ENCODE results near the gene SFXN2.

The SFXN2 gene

DNA sequence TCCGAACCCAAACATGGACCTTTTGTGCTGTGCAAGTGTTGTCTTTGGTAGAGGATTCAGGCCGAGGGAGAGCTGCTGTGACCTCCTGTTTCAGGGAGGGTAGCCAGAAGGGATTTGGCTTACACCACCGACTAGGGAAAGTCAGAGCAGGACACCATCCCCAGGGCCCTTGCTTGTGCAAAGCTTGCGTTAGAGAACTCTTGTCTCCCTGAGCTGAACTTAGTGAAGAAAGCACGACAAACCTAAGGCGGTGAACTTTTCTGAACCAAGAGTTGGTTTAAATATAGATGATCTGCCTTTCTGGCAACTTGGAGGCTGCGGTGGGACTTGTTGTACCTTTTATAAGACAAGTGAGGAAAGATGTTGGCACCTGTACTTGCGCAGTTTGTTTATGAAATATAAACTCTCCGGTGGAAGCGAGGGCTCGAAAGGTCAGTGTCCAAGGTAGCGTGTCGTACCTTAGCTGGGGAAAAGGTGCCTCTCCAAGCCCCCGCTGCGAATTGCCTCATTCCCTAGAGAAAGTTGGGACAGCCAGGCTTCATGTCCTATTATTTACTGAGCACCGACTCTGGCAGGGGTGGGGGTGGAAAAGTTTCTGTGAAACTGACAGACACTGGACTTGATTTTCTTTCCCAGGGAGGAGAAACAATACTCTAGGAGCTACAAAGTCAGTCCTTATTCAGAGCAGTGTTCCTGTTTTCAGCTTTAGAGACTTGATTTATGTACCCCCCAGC, 60.9 kb downstream of the SFXN2 start:
- no peak for FAIRE-seq
- no peak for TF ChIP-seq POLR2A (IDR thresholded peaks at IDR 0.05; ENCODE audit: low read depth, low read length)
- TF ChIP-seq TAF1 (IDR thresholded peaks at IDR 0.05; ENCODE audit: borderline replicate concordance, low read depth, low read length): no peak
- no peak for TF ChIP-seq POLR2AphosphoS5 (IDR thresholded peaks at IDR 0.05; ENCODE audit: low read depth, low read length)
- DNase-seq (ENCODE audit: insufficient read length): no peak

DNA sequence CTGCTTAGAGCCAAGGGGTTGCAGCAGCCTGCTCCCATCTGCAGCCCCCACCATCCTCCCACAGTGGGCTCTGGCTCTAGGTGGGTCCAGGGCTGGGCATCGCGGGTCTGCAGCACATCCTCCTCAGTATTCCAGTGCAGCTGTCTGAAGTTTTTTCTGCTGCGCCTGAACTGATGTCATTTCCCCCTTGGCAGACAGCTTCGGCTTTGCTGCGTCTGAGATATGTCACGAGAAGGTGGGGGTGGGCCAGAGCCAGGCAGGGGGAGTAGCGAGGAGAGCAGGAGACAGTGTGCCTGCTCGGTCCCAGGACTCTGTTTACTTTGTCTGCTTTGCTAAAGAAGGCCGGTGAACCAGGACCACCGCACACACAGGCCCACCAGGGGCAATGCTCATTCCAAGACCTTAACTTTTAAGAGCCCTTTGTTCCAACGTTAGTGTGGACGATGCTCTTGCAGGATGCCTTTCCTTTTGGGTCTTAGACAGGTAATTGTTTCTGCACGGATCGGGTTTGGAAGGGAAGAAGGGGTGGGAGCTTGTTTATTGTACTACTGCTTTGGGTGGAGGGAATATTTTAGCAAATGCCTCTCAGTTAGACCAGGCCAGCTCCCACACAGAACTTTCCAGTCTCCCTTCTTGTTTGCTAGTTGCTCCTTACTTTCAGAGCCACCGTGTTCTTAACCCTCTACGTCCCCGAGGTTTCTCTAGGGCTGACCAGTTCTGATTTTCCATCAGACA, 61.7 kb downstream of the SFXN2 start:
- DNase-seq (ENCODE audit: insufficient read length) (no peak), FAIRE-seq (no peak)
- no peak for TF ChIP-seq POLR2AphosphoS5 (IDR thresholded peaks at IDR 0.05; ENCODE audit: low read depth, low read length)
- no peak for TF ChIP-seq POLR2A (IDR thresholded peaks at IDR 0.05; ENCODE audit: low read depth, low read length)
- TF ChIP-seq TAF1 (IDR thresholded peaks at IDR 0.05; ENCODE audit: borderline replicate concordance, low read depth, low read length): no peak

- FAIRE-seq: no peak
Measured at GRCh38 chr10:102776779-102777456, 62.5 kb downstream of the SFXN2 start.

GRCh38 chr10:102777711-102778453, 63.4 kb downstream of the SFXN2 start:
- DNase-seq (ENCODE audit: insufficient read length): no peak
- TF ChIP-seq TAF1 (IDR thresholded peaks at IDR 0.05; ENCODE audit: borderline replicate concordance, low read depth, low read length) (no peak), POLR2A (IDR thresholded peaks at IDR 0.05; ENCODE audit: low read depth, low read length) (no peak), POLR2AphosphoS5 (IDR thresholded peaks at IDR 0.05; ENCODE audit: low read depth, low read length) (no peak)
- no peak for FAIRE-seq

More at GRCh38 chr10:102776779-102777456, 62.5 kb downstream of the SFXN2 start:
- no peak for DNase-seq (ENCODE audit: insufficient read length)
- no peak for TF ChIP-seq POLR2A (IDR thresholded peaks at IDR 0.05; ENCODE audit: low read depth, low read length)
- TF ChIP-seq POLR2AphosphoS5 (IDR thresholded peaks at IDR 0.05; ENCODE audit: low read depth, low read length): no peak
- TF ChIP-seq TAF1 (IDR thresholded peaks at IDR 0.05; ENCODE audit: borderline replicate concordance, low read depth, low read length): no peak

DNA sequence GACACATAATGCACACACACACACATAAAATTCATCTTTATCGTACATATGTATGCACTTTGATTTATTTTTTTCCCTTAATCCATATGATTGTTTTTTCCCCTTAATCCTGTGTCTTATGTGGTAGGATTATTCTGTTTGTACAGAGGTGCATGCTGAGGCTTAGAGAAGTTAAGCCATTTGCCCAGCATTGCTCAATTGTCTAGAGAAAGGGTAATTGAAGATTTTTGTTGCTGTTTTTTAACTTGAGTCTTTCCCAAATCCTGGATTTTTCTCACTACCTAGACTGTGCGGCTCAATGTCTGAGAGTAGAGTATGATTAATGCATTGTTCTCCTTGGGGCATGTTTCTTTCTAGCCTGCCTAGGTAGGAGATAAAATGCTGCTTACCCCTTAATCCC, 64.3 kb downstream of the SFXN2 start:
- FAIRE-seq (no peak), DNase-seq (ENCODE audit: insufficient read length) (no peak)
- TF ChIP-seq POLR2A (IDR thresholded peaks at IDR 0.05; ENCODE audit: low read depth, low read length) (no peak), POLR2AphosphoS5 (IDR thresholded peaks at IDR 0.05; ENCODE audit: low read depth, low read length) (no peak), TAF1 (IDR thresholded peaks at IDR 0.05; ENCODE audit: borderline replicate concordance, low read depth, low read length) (no peak)

DNA sequence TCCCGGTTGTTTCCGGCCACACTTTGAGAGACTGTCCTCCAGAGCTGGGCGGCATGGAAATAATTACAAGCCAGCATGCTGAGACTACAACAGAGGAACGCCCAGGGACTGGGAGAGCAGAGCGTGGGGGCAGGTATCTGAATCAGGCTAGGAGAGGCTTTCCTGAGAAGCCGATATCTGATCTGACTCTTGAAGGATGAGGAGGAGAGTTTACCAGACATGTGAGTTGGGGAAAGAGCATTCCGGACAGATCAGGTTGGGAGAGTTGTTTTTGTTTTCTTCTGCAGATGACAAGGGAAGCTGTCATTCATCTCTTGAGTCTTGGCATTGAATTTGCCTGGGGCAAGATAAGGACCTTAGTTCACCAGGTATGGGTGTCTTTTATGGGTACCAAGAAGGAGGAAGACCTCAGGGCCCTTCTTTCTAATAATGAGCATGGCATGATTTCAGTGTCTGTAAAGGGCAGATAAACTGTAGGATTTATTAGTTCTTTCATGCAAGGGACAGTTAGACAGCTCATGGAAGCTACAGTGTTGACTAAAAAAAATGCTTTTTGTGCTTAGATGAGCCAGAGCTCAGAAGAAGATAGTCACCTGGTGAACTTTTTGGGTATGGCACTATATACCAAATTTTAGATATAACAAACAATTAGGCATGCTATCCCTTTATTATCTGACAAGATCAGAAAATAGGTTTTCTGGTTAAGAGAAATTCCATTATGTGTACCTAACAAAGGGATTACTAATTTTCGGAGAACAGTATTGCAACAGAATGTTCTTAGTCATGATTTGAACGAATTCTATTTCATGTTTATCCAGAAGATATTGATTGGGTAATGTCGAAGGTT, 65.5 kb downstream of the SFXN2 start:
- FAIRE-seq (no peak), DNase-seq (ENCODE audit: insufficient read length) (no peak)
- TF ChIP-seq POLR2A (IDR thresholded peaks at IDR 0.05; ENCODE audit: low read depth, low read length) (no peak), TAF1 (IDR thresholded peaks at IDR 0.05; ENCODE audit: borderline replicate concordance, low read depth, low read length) (no peak), POLR2AphosphoS5 (IDR thresholded peaks at IDR 0.05; ENCODE audit: low read depth, low read length) (no peak)

DNA sequence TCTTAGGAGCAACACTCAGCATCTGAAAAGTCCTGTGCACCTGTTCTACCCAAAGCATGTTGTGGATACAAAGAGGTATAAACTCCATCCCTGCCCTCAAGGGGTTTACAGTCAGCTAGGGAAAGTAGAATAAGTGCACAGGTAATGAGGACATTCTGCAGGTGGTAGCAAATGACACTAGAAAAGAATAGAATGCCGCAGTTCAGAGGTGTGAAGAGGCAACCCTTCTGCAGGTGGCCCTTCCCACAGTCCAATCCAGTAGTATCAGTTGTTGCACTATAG, 66.0 kb downstream of the SFXN2 start:
- no peak for FAIRE-seq
- no peak for DNase-seq (ENCODE audit: insufficient read length)
- TF ChIP-seq POLR2A (IDR thresholded peaks at IDR 0.05; ENCODE audit: low read depth, low read length) (no peak), TAF1 (IDR thresholded peaks at IDR 0.05; ENCODE audit: borderline replicate concordance, low read depth, low read length) (no peak), POLR2AphosphoS5 (IDR thresholded peaks at IDR 0.05; ENCODE audit: low read depth, low read length) (no peak)

DNA sequence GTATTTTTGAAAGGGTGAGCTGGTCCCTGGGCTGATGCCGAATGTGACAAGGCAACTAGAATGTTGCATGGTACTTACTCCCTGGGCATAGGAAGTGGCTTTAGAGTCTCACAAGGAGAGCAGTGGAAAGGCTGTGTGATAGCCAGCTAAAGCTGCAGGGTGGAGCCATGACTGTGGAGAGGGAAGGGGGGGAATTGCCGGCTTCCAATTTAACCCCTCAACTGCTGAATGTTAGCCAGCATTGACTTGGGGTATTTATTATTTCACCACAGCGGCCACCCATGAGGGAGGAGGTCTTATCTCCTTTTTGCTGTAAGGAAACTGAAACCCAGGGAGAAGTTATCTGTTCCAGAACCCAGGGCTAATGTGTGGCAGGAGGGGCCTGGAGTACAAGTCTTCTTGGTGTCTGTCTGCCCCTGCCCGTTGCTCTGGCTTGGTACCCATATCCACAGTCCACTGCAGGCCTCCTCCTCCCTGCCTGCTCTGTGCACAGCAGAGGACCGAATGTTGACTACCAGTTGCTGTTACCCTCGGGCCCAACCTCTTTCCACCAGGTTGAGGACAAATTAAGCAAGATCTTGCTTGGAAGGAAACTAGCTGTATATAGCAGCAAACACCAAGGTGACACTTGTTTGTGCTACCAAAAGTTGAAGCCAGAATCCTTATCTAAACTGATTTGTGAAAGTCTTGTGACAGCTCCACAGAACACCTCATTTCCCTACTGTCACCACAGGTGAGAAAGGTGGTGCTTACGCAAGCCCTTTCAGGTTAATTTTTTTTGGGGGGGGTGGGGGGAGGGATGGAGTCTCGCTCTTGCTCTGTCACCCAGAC, 66.9 kb downstream of the SFXN2 start:
- DNase-seq (ENCODE audit: insufficient read length): no peak

DNA sequence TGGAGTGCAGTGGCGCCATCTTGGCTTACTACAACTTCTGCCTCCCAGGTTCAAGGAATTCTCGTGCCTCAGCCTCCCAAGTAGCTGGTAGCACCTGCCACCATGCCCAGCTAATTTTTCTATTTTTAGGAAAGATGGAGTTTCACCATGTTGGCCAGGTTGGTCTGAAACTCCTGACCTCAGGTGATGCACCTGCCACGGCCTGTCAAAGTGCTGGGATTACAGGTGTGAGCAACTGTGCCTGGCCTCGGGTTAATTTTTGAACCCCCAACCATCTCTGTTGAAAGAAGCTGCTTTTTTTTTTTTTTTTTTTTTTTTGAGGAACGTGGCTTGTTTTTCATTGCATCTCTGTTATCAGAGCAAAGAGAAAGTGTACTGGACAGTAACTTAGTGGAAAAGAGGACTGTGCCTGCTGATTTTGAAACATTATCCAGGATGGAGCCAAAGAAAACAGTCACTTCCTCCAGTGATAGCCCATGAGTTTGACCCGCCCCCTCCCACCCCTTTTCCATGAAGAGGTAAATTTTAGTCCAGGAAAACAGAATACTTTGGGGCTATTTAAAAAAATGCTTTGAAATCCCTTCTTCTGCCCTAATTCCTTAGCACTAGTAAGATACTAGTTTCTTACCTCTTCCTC, 67.6 kb downstream of the SFXN2 start:
- DNase-seq (ENCODE audit: insufficient read length): no peak
- no peak for FAIRE-seq
- no peak for TF ChIP-seq TAF1 (IDR thresholded peaks at IDR 0.05; ENCODE audit: borderline replicate concordance, low read depth, low read length)
- TF ChIP-seq POLR2A (IDR thresholded peaks at IDR 0.05; ENCODE audit: low read depth, low read length): no peak
- TF ChIP-seq POLR2AphosphoS5 (IDR thresholded peaks at IDR 0.05; ENCODE audit: low read depth, low read length): no peak

More for the DNA sequence above, 66.9 kb downstream of the SFXN2 start:
- no peak for FAIRE-seq
- no peak for TF ChIP-seq POLR2A (IDR thresholded peaks at IDR 0.05; ENCODE audit: low read depth, low read length)
- no peak for TF ChIP-seq POLR2AphosphoS5 (IDR thresholded peaks at IDR 0.05; ENCODE audit: low read depth, low read length)
- TF ChIP-seq TAF1 (IDR thresholded peaks at IDR 0.05; ENCODE audit: borderline replicate concordance, low read depth, low read length): no peak

Data from GM12892 (cell line).